Measurements from ENCODE around the gene MS4A10. TPM values are rescaled to one million over a fixed set of nuclear protein-coding genes. Genes with fewer than 3 reads are reported as not detected.

MS4A10 gene
- total and polyA plus RNA-seq, 7 donors = not detected

DNA sequence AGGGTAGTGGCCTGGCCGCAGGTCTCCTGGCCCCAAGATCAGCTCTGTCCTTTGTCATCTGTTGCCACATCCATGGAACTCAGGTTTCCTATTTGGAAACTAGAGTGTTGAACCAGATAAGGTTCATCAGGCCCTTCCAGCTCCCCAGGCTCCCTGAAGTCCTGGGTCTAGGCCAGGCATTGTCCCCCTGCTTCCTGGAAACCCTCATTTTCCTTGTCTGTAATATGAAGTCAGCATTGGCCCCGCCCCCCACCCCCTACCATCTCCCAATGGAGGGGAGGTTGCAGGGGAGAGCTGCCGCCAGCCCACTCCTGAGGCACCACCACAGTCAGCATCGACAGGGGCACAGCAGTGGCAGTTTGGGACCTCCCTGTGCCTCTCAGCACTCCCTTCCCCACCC is 9.0 kb upstream of the MS4A10 start:
- Histone ChIP-seq H3K36me3 (no peaks in the 10 kb centered on the region), H3K9me3 (no peaks in the 10 kb centered on the region), H3K27ac (no peak overlapping the region), H3K4me3 (no peak overlapping the region), H3K4me1 (peaks cover 0 to 11% (median 7%) of the 10 kb centered on the region in 4 donors), H3K27me3 (no peaks in the 10 kb centered on the region)
- intact Hi-C loops (cut with DNase I) = loop anchor here (5.0 to 10.0 kb wide), 2 partner anchors 66 to 359 kb away; partner anchors contain the start of gene CCDC86
- DNase-seq = no peak
- 90 to 94% methylated on average over 4 of the region's 4 CpGs for WGBS, 2 donors
- TF ChIP-seq, protein P1, sequence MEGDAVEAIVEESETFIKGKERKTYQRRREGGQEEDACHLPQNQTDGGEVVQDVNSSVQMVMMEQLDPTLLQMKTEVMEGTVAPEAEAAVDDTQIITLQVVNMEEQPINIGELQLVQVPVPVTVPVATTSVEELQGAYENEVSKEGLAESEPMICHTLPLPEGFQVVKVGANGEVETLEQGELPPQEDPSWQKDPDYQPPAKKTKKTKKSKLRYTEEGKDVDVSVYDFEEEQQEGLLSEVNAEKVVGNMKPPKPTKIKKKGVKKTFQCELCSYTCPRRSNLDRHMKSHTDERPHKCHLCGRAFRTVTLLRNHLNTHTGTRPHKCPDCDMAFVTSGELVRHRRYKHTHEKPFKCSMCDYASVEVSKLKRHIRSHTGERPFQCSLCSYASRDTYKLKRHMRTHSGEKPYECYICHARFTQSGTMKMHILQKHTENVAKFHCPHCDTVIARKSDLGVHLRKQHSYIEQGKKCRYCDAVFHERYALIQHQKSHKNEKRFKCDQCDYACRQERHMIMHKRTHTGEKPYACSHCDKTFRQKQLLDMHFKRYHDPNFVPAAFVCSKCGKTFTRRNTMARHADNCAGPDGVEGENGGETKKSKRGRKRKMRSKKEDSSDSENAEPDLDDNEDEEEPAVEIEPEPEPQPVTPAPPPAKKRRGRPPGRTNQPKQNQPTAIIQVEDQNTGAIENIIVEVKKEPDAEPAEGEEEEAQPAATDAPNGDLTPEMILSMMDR (IDR thresholded peaks at IDR 0.05) = no peak
- TF ChIP-seq POLR2AphosphoS5 (IDR thresholded peaks at IDR 0.05) = no peak

DNA sequence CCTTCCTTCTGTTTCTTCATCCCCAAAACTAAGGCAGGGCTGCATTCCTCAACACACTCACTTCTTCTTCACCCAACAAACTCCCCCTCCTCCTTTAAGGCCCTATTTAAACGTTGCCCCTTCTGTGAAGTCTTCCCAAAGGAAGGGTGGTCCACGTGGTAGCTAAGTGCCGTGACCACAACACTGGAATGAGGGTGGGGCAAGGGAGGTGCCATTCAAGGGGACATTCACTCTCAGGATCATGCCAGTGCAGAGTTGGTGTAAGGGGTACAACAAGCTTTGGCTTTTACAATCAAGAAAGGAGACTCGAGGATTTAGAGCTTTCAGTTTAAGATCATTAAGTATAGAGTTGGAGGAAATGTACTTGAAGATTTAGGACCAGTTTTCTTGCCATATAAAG is 8.0 kb upstream of the MS4A10 start:
- H3K27ac ChIP-seq = no peak overlapping the region
- WGBS, 2 donors = 59 to 60% methylated on average over 4 of the region's 4 CpGs
- H3K9me3 ChIP-seq = no peaks in the 10 kb centered on the region
- peaks cover 0 to 11% (median 7%) of the 10 kb centered on the region in 4 donors for H3K4me1 ChIP-seq
- intact Hi-C loops (cut with DNase I) = loop anchor here (5.0 to 10.0 kb wide), 2 partner anchors 65 to 358 kb away; partner anchors contain the start of gene CCDC86
- H3K36me3 ChIP-seq = no peaks in the 10 kb centered on the region
- TF ChIP-seq, protein P1 (IDR thresholded peaks at IDR 0.05) = no peak
- TF ChIP-seq POLR2AphosphoS5 (IDR thresholded peaks at IDR 0.05) (no peak), EP300 (IDR thresholded peaks at IDR 0.05) (no peak), POLR2A (IDR thresholded peaks at IDR 0.05) (no peak)
- no peak overlapping the region for H3K4me3 ChIP-seq
- no peak for DNase-seq
- H3K27me3 ChIP-seq = no peaks in the 10 kb centered on the region

DNA sequence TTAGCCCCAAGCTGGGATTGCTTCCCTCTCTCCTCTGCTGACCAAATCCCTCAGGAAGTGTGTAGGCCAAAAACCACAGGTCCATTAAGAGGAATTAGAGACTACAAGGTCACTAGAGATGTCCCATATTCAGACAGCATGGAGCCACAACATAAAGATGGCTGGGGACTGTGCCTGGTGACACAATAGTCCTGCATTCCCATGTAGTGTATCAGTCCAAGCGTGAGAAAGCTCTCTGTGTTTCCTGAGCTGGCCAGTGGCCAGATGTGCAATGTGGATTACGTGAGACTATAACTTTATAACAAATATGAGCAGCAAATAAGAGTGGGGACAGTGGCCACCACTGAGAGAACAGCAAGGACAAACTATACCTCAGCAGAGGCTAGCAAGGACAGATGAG is 7.6 kb upstream of the MS4A10 start:
- no peak for DNase-seq
- H3K9me3 ChIP-seq = no peaks in the 10 kb centered on the region
- WGBS, 2 donors = 23 to 51% methylated on average over 2 of the region's 2 CpGs
- TF ChIP-seq POLR2AphosphoS5 (IDR thresholded peaks at IDR 0.05) = no peak
- TF ChIP-seq POLR2A (IDR thresholded peaks at IDR 0.05) = no peak
- no peak for TF ChIP-seq EP300 (IDR thresholded peaks at IDR 0.05)
- TF ChIP-seq, protein P1 (IDR thresholded peaks at IDR 0.05) = no peak
- no peak overlapping the region for H3K4me3 ChIP-seq
- no peak overlapping the region for H3K27ac ChIP-seq
- H3K4me1 ChIP-seq = peaks cover 0 to 11% (median 7%) of the 10 kb centered on the region in 4 donors
- no peaks in the 10 kb centered on the region for H3K36me3 ChIP-seq
- H3K27me3 ChIP-seq = no peaks in the 10 kb centered on the region
- intact Hi-C loops (cut with DNase I) = loop anchor here (5.0 to 10.0 kb wide), 2 partner anchors 65 to 357 kb away; partner anchors contain the start of gene CCDC86

DNA sequence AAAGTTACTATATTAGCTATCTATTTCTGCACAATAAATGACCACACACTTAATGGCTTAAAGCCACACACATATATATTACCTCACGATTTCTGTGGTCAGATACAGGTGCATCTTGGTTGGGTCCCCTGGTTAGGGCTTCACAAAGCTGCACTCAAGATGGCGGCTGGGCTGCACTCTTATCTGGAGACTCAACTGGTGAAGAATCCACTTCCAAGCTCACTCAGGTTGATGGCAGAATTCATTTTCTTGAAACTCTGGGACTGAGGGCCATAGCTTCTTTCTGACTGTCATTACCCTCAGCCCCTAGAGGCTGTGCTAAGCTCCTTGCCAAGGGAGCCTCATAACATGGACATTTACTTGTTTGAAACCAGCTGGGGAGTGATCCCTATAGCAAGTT is 5.1 kb upstream of the MS4A10 start:
- Histone ChIP-seq H3K9me3 (no peaks in the 10 kb centered on the region), H3K4me3 (no peak overlapping the region), H3K27me3 (no peaks in the 10 kb centered on the region), H3K4me1 (peaks cover 0 to 9% (median 6%) of the 10 kb centered on the region in 4 donors), H3K27ac (no peak overlapping the region), H3K36me3 (no peaks in the 10 kb centered on the region)
- intact Hi-C loops (cut with DNase I) = no loop called here
- 89 to 92% methylated on average over 2 of the region's 2 CpGs for WGBS, 2 donors
- no peak for TF ChIP-seq POLR2AphosphoS5 (IDR thresholded peaks at IDR 0.05)
- TF ChIP-seq EP300 (IDR thresholded peaks at IDR 0.05) = no peak
- TF ChIP-seq POLR2A (IDR thresholded peaks at IDR 0.05) = no peak
- TF ChIP-seq, protein P1 (IDR thresholded peaks at IDR 0.05) = no peak
- no peak for DNase-seq

DNA sequence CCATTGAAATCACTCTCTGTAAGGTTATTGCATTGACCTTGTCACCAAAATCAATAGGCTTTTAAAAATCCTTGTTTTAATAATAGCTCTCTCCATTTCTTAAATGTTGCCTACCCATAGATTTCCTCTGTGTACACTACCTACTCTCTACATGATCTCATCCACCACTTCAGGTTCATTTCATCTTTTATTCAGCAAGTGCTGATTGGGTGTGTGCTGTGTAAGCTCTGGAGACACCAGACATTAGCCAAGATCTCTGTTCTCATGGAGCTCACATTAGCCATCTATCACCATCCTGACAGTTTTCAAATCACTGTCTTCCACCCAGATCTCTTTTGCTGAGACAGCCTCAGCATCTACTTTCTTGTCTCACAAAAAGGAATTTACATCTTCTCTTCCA is 4.4 kb upstream of the MS4A10 start:
- no peak for DNase-seq
- TF ChIP-seq, protein P1 (IDR thresholded peaks at IDR 0.05) = no peak
- no peak for TF ChIP-seq POLR2A (IDR thresholded peaks at IDR 0.05)
- TF ChIP-seq EP300 (IDR thresholded peaks at IDR 0.05) = no peak
- no peak for TF ChIP-seq POLR2AphosphoS5 (IDR thresholded peaks at IDR 0.05)
- Histone ChIP-seq H3K27ac (no peak overlapping the region), H3K4me1 (peaks cover 0 to 2% (median 0%) of the 10 kb centered on the region in 4 donors), H3K36me3 (no peaks in the 10 kb centered on the region), H3K9me3 (no peaks in the 10 kb centered on the region), H3K27me3 (no peaks in the 10 kb centered on the region), H3K4me3 (no peak overlapping the region)
- intact Hi-C loops (cut with DNase I) = no loop called here

Measured in sigmoid colon (tissue), 7 donors.